Measurements from ENCODE around the gene VMP1.

Gene VMP1

GRCh38 chr17:59776577-59776976, 69.1 kb downstream of the VMP1 start:
- peaks cover 40% of the 10 kb centered on the region for H3K36me3 ChIP-seq (ENCODE audit: control insufficient read depth, low read length)
- no peaks in the 10 kb centered on the region for H3K9me2 ChIP-seq (replicated peaks; ENCODE audit: control insufficient read depth, low read length)
- H3K27me3 ChIP-seq (ENCODE audit: control insufficient read depth, low read length), result no peaks in the 10 kb centered on the region
- TF ChIP-seq EZH2phosphoT487 (IDR thresholded peaks at IDR 0.05; ENCODE audit: borderline replicate concordance, low read length) (no peak), CTCF (IDR thresholded peaks at IDR 0.05; ENCODE audit: low read depth, low read length, poor library complexity, severe bottlenecking) (no peak)
- H3F3A ChIP-seq (ENCODE audit: control insufficient read depth, insufficient read depth), result 0 out of 2 replicates have a peak, but pooled peaks cover 4% of the 10 kb centered on the region
- H3K79me2 ChIP-seq (ENCODE audit: control insufficient read depth, low read length), result no peaks in the 10 kb centered on the region
- no peaks in the 10 kb centered on the region for H3K4me1 ChIP-seq (ENCODE audit: control insufficient read depth, low read length)
- H3K27ac ChIP-seq (ENCODE audit: low read depth, low read length), result no peak overlapping the region
- H3K9me3 ChIP-seq (ENCODE audit: control insufficient read depth, insufficient read depth, low read length), result no peaks in the 10 kb centered on the region
- no peak overlapping the region for H3K4me3 ChIP-seq (ENCODE audit: low read length)
- no peak overlapping the region for H3K4me2 ChIP-seq (ENCODE audit: low read length)
- H4K20me1 ChIP-seq (ENCODE audit: control insufficient read depth, insufficient read depth, low read depth, low read length), result no peaks in the 10 kb centered on the region

- H3K9me2 ChIP-seq (replicated peaks; ENCODE audit: control insufficient read depth, low read length), result no peaks in the 10 kb centered on the region
- no peaks in the 10 kb centered on the region for H3K4me1 ChIP-seq (ENCODE audit: control insufficient read depth, low read length)
- 0 out of 2 replicates have a peak, but pooled peaks cover 4% of the 10 kb centered on the region for H3F3A ChIP-seq (ENCODE audit: control insufficient read depth, insufficient read depth)
- H3K4me3 ChIP-seq (ENCODE audit: low read length), result no peak overlapping the region
- no peaks in the 10 kb centered on the region for H3K79me2 ChIP-seq (ENCODE audit: control insufficient read depth, low read length)
- no peaks in the 10 kb centered on the region for H4K20me1 ChIP-seq (ENCODE audit: control insufficient read depth, insufficient read depth, low read depth, low read length)
- peaks cover 40% of the 10 kb centered on the region for H3K36me3 ChIP-seq (ENCODE audit: control insufficient read depth, low read length)
- TF ChIP-seq CTCF (IDR thresholded peaks at IDR 0.05; ENCODE audit: low read depth, low read length, poor library complexity, severe bottlenecking), result no peak
- TF ChIP-seq EZH2phosphoT487 (IDR thresholded peaks at IDR 0.05; ENCODE audit: borderline replicate concordance, low read length), result no peak
- no peak overlapping the region for H3K4me2 ChIP-seq (ENCODE audit: low read length)
- no peaks in the 10 kb centered on the region for H3K9me3 ChIP-seq (ENCODE audit: control insufficient read depth, insufficient read depth, low read length)
- no peaks in the 10 kb centered on the region for H3K27me3 ChIP-seq (ENCODE audit: control insufficient read depth, low read length)
- H3K27ac ChIP-seq (ENCODE audit: low read depth, low read length), result no peak overlapping the region
These were observed 69.6 kb downstream of the VMP1 start for GRCh38 chr17:59777033-59777432.

GRCh38 chr17:59778996-59779395, 71.5 kb downstream of the VMP1 start:
- H3K4me3 ChIP-seq (ENCODE audit: low read length), result no peak overlapping the region
- H3F3A ChIP-seq (ENCODE audit: control insufficient read depth, insufficient read depth), result 0 out of 2 replicates have a peak, but pooled peaks cover 4% of the 10 kb centered on the region
- H3K4me1 ChIP-seq (ENCODE audit: control insufficient read depth, low read length), result peaks cover 9% of the 10 kb centered on the region
- no peaks in the 10 kb centered on the region for H3K27me3 ChIP-seq (ENCODE audit: control insufficient read depth, low read length)
- H4K20me1 ChIP-seq (ENCODE audit: control insufficient read depth, insufficient read depth, low read depth, low read length), result no peaks in the 10 kb centered on the region
- TF ChIP-seq EZH2phosphoT487 (IDR thresholded peaks at IDR 0.05; ENCODE audit: borderline replicate concordance, low read length), result no peak
- TF ChIP-seq CTCF (IDR thresholded peaks at IDR 0.05; ENCODE audit: low read depth, low read length, poor library complexity, severe bottlenecking), result no peak
- H3K4me2 ChIP-seq (ENCODE audit: low read length), result no peak overlapping the region
- peaks cover 34% of the 10 kb centered on the region for H3K36me3 ChIP-seq (ENCODE audit: control insufficient read depth, low read length)
- H3K9me3 ChIP-seq (ENCODE audit: control insufficient read depth, insufficient read depth, low read length), result no peaks in the 10 kb centered on the region
- H3K79me2 ChIP-seq (ENCODE audit: control insufficient read depth, low read length), result no peaks in the 10 kb centered on the region
- H3K27ac ChIP-seq (ENCODE audit: low read depth, low read length), result no peak overlapping the region
- no peaks in the 10 kb centered on the region for H3K9me2 ChIP-seq (replicated peaks; ENCODE audit: control insufficient read depth, low read length)
